ENCODE measurements around the gene USP40. TPM values are rescaled to one million over a fixed set of nuclear protein-coding genes. Genes with fewer than 3 reads are reported as not detected.
"Not testable (repeated sequence)": the region's sequence is repeated elsewhere in the genome, so short reads cannot be mapped to it uniquely, and the experiment has no call there.

USP40 gene
- total and polyA plus RNA-seq, 2 donors (not counting 1 experiment from before 2014, with no cell fraction given), result 19.8 to 37.0 TPM

GRCh38 chr2:233577341-233577740, 10.8 kb upstream of the USP40 start:
- H3K4me1 Mint-ChIP-seq; H3K4me2 ChIP-seq (replicated peaks; ENCODE audit: low read depth, low read length, poor library complexity, severe bottlenecking); DNase-seq; H3K36me3 ChIP-seq (replicated peaks in 1 of 2; ENCODE audit: control extremely low read depth in 1 of 2, control insufficient read depth in 1 of 2, extremely low read depth in 1 of 2, insufficient read depth in 2 of 2, low read length in 1 of 2); intact Hi-C loops (cut with micrococcal nuclease); POLR2A ChIA-PET; H3K27ac Mint-ChIP-seq; ATAC-seq (ENCODE audit: low read depth); CTCF ChIA-PET; H3K4me1 ChIP-seq (ENCODE audit: control insufficient read depth in 2 of 2, insufficient read depth in 2 of 2, low read length in 2 of 2); H4K20me1 ChIP-seq (ENCODE audit: control insufficient read depth, insufficient read depth, low read length, poor library complexity, severe bottlenecking); H3K9ac ChIP-seq (ENCODE audit: low read length); H3K79me2 ChIP-seq (ENCODE audit: control insufficient read depth, insufficient read depth, low read length); H3K9me3 ChIP-seq (ENCODE audit: control extremely low read depth in 1 of 3, control insufficient read depth in 2 of 3, insufficient read depth in 1 of 3, low read length in 2 of 3); H3K4me3 Mint-ChIP-seq; H3K9me3 Mint-ChIP-seq (ENCODE audit: insufficient read depth); H3K27me3 Mint-ChIP-seq; H3K4me3 ChIP-seq (ENCODE audit: control extremely low read depth in 1 of 5, extremely low read depth in 1 of 5, insufficient read depth in 1 of 5, low read depth in 2 of 5, low read length in 4 of 5); H3K27me3 ChIP-seq (replicated peaks in 1 of 4; ENCODE audit: control extremely low read depth in 1 of 4, control insufficient read depth in 3 of 4, insufficient read depth in 4 of 4, low read length in 3 of 4); H3K27ac ChIP-seq (ENCODE audit: low read length in 2 of 2); H2AFZ ChIP-seq (ENCODE audit: insufficient read depth, low read depth, low read length, poor library complexity, severe bottlenecking): not testable (repeated sequence)
- no CpG with 5 or more reads among the region's 5 CpGs for WGBS (ENCODE audit: insufficient coverage)

- ATAC-seq (ENCODE audit: low read depth), result no peak
- ChIA-PET CTCF (no interaction called here), POLR2A (interaction anchor here (1.1 kb wide), 1 partner anchor 26 kb away, joined by 4 read pairs; no protein-coding TSS in a partner anchor)
- Histone ChIP-seq H3K79me2 (ENCODE audit: control insufficient read depth, insufficient read depth, low read length) (no peaks in the 10 kb centered on the region), H3K36me3 (replicated peaks in 1 of 2; ENCODE audit: control extremely low read depth in 1 of 2, control insufficient read depth in 1 of 2, extremely low read depth in 1 of 2, insufficient read depth in 2 of 2, low read length in 1 of 2) (no peaks in the 10 kb centered on the region), H3K27me3 (replicated peaks in 1 of 4; ENCODE audit: control extremely low read depth in 1 of 4, control insufficient read depth in 3 of 4, insufficient read depth in 4 of 4, low read length in 3 of 4) (no peaks in the 10 kb centered on the region), H3K9ac (ENCODE audit: low read length) (no peak overlapping the region), H3K4me2 (replicated peaks; ENCODE audit: low read depth, low read length, poor library complexity, severe bottlenecking) (no peak overlapping the region), H3K4me3 (ENCODE audit: control extremely low read depth in 1 of 5, extremely low read depth in 1 of 5, insufficient read depth in 1 of 5, low read depth in 2 of 5, low read length in 4 of 5) (no peak overlapping the region), H4K20me1 (ENCODE audit: control insufficient read depth, insufficient read depth, low read length, poor library complexity, severe bottlenecking) (no peaks in the 10 kb centered on the region), H3K4me1 (ENCODE audit: control insufficient read depth in 2 of 2, insufficient read depth in 2 of 2, low read length in 2 of 2) (no peaks in the 10 kb centered on the region), H2AFZ (ENCODE audit: insufficient read depth, low read depth, low read length, poor library complexity, severe bottlenecking) (no peak overlapping the region), H3K27ac (ENCODE audit: low read length in 2 of 2) (no peak overlapping the region), H3K9me3 (ENCODE audit: control extremely low read depth in 1 of 3, control insufficient read depth in 2 of 3, insufficient read depth in 1 of 3, low read length in 2 of 3) (peaks cover 0 to 3% (median 0%) of the 10 kb centered on the region in 3 donors)
- Mint-ChIP-seq H3K4me1 (no peaks in the 10 kb centered on the region), H3K9me3 (ENCODE audit: insufficient read depth) (no peaks in the 10 kb centered on the region), H3K4me3 (no peak overlapping the region), H3K27me3 (peaks cover 7% of the 10 kb centered on the region), H3K27ac (no peak overlapping the region)
- 90% methylated on average over 2 of the region's 4 CpGs for WGBS (ENCODE audit: insufficient coverage)
- intact Hi-C loops (cut with micrococcal nuclease), result no loop called here
- DNase-seq, result no peak
- TF ChIP-seq EZH2 (IDR thresholded peaks at IDR 0.05; ENCODE audit: borderline replicate concordance, insufficient read depth, low read depth, low read length, poor library complexity, severe bottlenecking) (no peak), CTCF (IDR thresholded peaks at IDR 0.05) (no peak)
Measured at GRCh38 chr2:233572468-233572867, 5.9 kb upstream of the USP40 start.

Data from B cell (primary cell).